GM12891 (cell line): ENCODE data around the gene ZBTB4.

Source experiments
- PAX5 ChIP-seq: IDR thresholded peaks from 2 replicates; pipeline ENCODE4 v1.6.1; 2011; ENCODE audit warnings: low read length, moderate library complexity, mild to moderate bottlenecking; ENCODE audit not compliant: insufficient read depth, severe bottlenecking
- POLR2A ChIP-seq: IDR thresholded peaks from 2 replicates; pipeline ENCODE4 v1.6.1; 2011; ENCODE audit warnings: low read depth, low read length, control low read depth
- POLR2AphosphoS5 ChIP-seq: IDR thresholded peaks from 2 replicates; pipeline ENCODE4 v1.6.1; 2011; ENCODE audit warnings: low read depth, low read length, control low read depth
- POU2F2 ChIP-seq: IDR thresholded peaks from 2 replicates; pipeline ENCODE4 v1.6.1; 2011; ENCODE audit warnings: low read depth, mild to moderate bottlenecking, control low read depth, low read length, moderate library complexity
- SPI1 ChIP-seq: IDR thresholded peaks from 2 replicates; pipeline ENCODE4 v1.6.1; 2011; ENCODE audit warnings: low read depth, low read length, control low read depth
- TAF1 ChIP-seq: IDR thresholded peaks from 2 replicates; pipeline ENCODE4 v1.6.1; 2011; ENCODE audit warnings: low read depth, low read length, control low read depth

DNA sequence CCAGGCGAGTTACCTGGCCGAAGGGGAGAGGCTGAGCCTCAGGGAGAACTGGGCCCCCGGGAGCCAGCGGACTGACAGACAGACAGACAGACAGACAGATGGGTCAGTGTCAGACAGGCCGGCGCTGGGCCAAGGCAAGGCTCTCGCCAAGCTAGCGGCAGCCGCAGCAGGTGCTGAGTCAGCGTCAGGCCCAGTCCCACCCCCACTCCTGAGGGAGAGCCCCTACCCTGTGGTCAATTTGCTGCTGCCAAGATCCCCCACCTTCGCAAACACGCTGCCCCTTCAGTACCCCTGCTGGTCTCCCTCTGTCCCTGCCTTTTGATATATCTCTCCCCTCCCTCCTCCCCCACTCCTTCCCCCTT, 38.6 kb downstream of the ZBTB4 start:
- no peak for TF ChIP-seq POLR2A
- TF ChIP-seq POLR2AphosphoS5: no peak
- peak; percentile 38 for TF ChIP-seq TAF1
- TF ChIP-seq SPI1: no peak
- TF ChIP-seq POU2F2: peak; percentile 36; the same call in 1 of the 2 replicates
- TF ChIP-seq PAX5: no peak
